ENCODE data around the gene MYO10. TPM values are rescaled to one million over a fixed set of nuclear protein-coding genes. Genes with fewer than 3 reads are reported as not detected.

Gene MYO10
- polyA plus RNA-seq, 3 donors, result 0.23 to 1.1 (median 0.35) TPM

DNA sequence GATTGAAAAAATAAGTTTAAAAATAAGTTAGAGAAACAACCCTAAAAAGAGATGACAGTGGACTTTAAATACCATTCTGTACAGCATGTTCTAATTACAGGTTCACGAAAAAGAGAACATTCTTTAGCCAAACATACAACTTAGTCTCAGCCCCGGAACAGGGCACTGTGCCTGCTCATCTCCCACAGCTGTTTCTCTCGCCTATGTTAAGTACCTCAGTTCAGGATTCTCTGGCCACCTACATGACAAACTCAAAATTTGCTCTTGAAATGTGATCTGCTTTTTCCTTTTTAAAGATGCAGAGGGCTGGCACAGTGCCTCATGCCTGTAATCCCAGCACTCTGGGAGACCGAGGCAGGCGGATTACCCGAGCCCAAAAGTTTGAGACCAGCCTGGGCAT, 52.3 kb downstream of the MYO10 start:
- Mint-ChIP-seq H3K4me3 (no peak overlapping the region), H3K27me3 (ENCODE audit: low read depth in 3 of 3) (peaks cover 0 to 3% (median 2%) of the 10 kb centered on the region in 3 donors), H3K9me3 (peaks cover 0 to 13% (median 0%) of the 10 kb centered on the region in 7 donors), H3K4me1 (no peaks in the 10 kb centered on the region), H3K27ac (no peak overlapping the region), H3K36me3 (no peaks in the 10 kb centered on the region)
- TF ChIP-seq CTCF (IDR thresholded peaks at IDR 0.05), result no peak
- intact Hi-C loops (cut with micrococcal nuclease), result no loop called here
- Histone ChIP-seq H3K4me3 (replicated peaks in 1 of 3; ENCODE audit: low read depth in 2 of 3, low read length in 3 of 3) (no peak overlapping the region), H3K4me1 (ENCODE audit: control insufficient read depth in 1 of 2, insufficient read depth in 2 of 2, low read length in 2 of 2) (no peaks in the 10 kb centered on the region), H3K79me2 (ENCODE audit: insufficient read depth, low read length) (no peaks in the 10 kb centered on the region), H3K9ac (ENCODE audit: insufficient read depth, low read length, poor library complexity, severe bottlenecking) (no peak overlapping the region), H3K27ac (ENCODE audit: low read depth in 1 of 2, low read length in 2 of 2) (no peak overlapping the region), H3K4me2 (replicated peaks; ENCODE audit: extremely low read depth, low read length, poor library complexity, severe bottlenecking) (no peak overlapping the region), H3K9me3 (replicated peaks in 1 of 2; ENCODE audit: control insufficient read depth in 1 of 2, insufficient read depth in 1 of 2, low read length in 2 of 2) (no peaks in the 10 kb centered on the region), H3K27me3 (ENCODE audit: control insufficient read depth in 2 of 2, insufficient read depth in 2 of 2, low read length in 2 of 2) (no peaks in the 10 kb centered on the region), H4K20me1 (ENCODE audit: insufficient read depth, low read length) (no peaks in the 10 kb centered on the region), H2AFZ (ENCODE audit: insufficient read depth, low read depth, low read length, poor library complexity, severe bottlenecking) (no peak overlapping the region), H3K36me3 (replicated peaks in 1 of 2; ENCODE audit: control insufficient read depth in 1 of 2, insufficient read depth in 2 of 2, low read length in 2 of 2) (no peaks in the 10 kb centered on the region)
- DNase-seq, result no peak
- WGBS (ENCODE audit: insufficient coverage), result 89% methylated on average over 3 of the region's 6 CpGs

DNA sequence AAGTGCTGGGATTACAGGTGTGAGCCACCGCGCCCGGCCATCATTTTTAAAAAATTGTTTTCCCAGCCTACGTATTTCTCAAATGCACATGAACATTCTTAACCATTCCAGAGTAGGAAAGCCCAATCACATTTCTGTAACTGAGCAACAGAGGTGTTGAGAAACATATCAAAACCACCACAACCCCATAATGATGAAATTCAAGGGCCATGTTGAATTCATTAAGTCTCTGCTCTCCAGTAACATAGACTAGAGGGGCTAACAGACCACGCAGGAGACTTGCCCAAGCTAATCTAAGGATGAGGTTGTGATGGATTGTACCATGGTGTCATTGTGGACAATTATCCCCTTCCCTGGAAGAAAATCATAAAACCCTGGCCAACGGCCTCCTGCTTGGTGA, 52.9 kb downstream of the MYO10 start:
- H3K27me3 Mint-ChIP-seq (ENCODE audit: low read depth in 3 of 3), result peaks cover 0 to 3% (median 2%) of the 10 kb centered on the region in 3 donors
- H3K9me3 ChIP-seq (replicated peaks in 1 of 2; ENCODE audit: control insufficient read depth in 1 of 2, insufficient read depth in 1 of 2, low read length in 2 of 2), result no peaks in the 10 kb centered on the region
- H3K9me3 Mint-ChIP-seq, result peaks cover 0 to 13% (median 0%) of the 10 kb centered on the region in 7 donors

More for the DNA sequence above, 52.9 kb downstream of the MYO10 start:
- Histone ChIP-seq H3K4me1 (ENCODE audit: control insufficient read depth in 1 of 2, insufficient read depth in 2 of 2, low read length in 2 of 2) (no peaks in the 10 kb centered on the region), H3K79me2 (ENCODE audit: insufficient read depth, low read length) (no peaks in the 10 kb centered on the region), H3K9ac (ENCODE audit: insufficient read depth, low read length, poor library complexity, severe bottlenecking) (no peak overlapping the region), H2AFZ (ENCODE audit: insufficient read depth, low read depth, low read length, poor library complexity, severe bottlenecking) (no peak overlapping the region), H3K27ac (ENCODE audit: low read depth in 1 of 2, low read length in 2 of 2) (no peak overlapping the region), H3K27me3 (ENCODE audit: control insufficient read depth in 2 of 2, insufficient read depth in 2 of 2, low read length in 2 of 2) (no peaks in the 10 kb centered on the region), H4K20me1 (ENCODE audit: insufficient read depth, low read length) (no peaks in the 10 kb centered on the region), H3K4me3 (replicated peaks in 1 of 3; ENCODE audit: low read depth in 2 of 3, low read length in 3 of 3) (no peak overlapping the region), H3K4me2 (replicated peaks; ENCODE audit: extremely low read depth, low read length, poor library complexity, severe bottlenecking) (no peak overlapping the region), H3K36me3 (replicated peaks in 1 of 2; ENCODE audit: control insufficient read depth in 1 of 2, insufficient read depth in 2 of 2, low read length in 2 of 2) (no peaks in the 10 kb centered on the region)
- intact Hi-C loops (cut with micrococcal nuclease), result no loop called here
- 92% methylated on average over 3 of the region's 6 CpGs for WGBS (ENCODE audit: insufficient coverage)
- no peaks in the 10 kb centered on the region for H3K4me1 Mint-ChIP-seq
- H3K36me3 Mint-ChIP-seq, result no peaks in the 10 kb centered on the region
- no peak overlapping the region for H3K4me3 Mint-ChIP-seq
- no peak overlapping the region for H3K27ac Mint-ChIP-seq
- no peak for DNase-seq
- no peak for TF ChIP-seq CTCF (IDR thresholded peaks at IDR 0.05)
